T-helper 1 cell (primary cell): ENCODE data around the gene DCAF11.

ENCODE experiments used
- DNase-seq, 5 donors: peaks; one replicate each; pipeline ENCODE4 v3.0.0-alpha.2; 2012 to 2020
- total RNA-seq, 4 donors: gene quantifications; one replicate each; lab custom pipeline; 2026; lab: John Stamatoyannopoulos, UW

Gene DCAF11
- total RNA-seq, result 69.6 to 105 (median 99.3) reads per million in 4 donors

DNA sequence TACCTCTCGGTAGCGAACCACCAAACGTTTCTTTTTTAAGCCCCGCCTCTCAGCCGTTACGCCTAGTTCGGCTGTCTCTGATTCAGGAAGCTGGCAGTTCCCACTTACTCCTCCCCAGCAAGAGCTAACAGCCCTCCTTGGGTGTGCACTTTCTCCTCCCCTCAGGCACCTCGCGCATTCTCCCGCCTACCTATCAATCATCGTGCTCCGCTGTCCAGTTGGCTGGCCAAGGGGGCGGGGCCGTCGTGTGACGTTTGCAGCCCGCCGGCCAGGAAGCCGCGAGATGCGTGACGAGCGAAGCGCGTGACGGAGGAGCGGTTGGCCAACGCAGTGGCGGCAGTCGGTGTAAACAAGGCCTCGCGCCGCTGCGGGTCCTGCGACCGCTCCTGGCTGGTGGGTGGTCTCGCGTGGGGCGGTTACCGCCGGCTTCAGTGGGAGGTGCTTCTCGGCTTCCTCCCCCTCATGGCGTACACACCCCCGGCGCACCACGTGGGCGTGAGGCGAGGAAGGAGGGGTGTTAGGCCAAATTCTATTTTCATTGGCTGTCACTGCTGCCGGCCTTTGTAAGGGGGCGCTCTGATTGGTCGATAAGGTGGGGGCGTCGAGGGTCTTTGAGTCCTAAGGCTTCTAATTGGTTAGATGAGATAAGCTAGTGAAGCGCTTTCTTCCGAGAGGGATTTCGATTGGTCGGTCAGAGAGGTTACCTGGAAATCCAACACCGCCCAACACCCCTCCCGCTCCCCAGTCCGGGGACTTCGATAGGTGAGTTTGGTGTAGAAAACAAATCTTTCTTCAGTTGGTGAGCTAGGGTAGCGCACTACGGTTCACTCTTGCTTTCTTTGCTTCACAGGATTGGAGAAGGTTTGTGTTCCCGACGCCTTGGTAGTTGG is at the start of gene DCAF11, which contains the start of gene NRL:
Gene DCAF11, plus strand, starts transcription at position 246 of the 890 bp plus-strand sequence. CDS start 818 bp downstream, outside the sequence.
Gene NRL, minus strand, starts transcription at position 418 of the 890 bp plus-strand sequence. CDS start 32,101 bp downstream, outside the sequence.
- DNase-seq, result peak; percentile 98 to 100 (median 98)

DNA sequence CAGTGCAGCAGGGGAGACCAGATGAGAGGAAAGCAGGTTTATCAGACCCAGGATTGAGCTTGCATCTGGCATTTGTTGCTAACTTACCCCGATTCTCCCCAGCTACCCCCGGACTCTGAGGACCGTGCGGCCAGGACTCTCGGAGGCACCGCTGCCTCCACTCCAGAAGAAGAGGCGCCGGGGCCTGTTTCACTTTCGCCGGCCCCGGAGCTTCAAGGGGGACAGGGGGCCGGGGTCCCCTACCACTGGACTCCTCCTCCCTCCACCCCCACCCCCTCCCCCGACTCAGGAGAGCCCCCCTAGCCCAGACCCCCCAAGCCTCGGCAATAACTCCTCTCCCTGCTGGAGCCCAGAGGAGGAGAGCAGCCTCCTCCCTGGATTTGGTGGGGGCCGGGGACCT is 49.7 kb upstream of the DCAF11 start:
- DNase-seq, result peak in 1 of 5 donors; percentile 5

DNA sequence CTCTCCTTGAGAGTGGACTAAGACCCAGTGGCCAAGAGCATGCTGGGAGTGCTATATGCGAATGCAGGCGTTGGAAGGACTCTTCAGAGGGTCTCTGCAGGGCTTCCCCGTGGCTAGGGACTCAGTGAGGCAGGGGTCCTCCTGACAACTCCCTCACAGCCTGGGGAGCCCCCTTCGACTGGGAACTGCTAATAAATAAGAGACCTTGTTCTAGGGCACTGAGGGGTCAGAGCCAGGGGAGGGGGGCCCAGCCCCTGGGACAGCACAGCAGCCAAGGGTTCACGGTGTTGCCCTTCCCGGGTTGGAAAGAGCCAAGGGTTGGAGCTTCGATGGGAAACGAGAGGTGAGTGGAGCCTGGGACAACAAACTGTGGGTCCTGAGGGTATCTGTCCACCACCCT is 49.2 kb upstream of the DCAF11 start:
- DNase-seq, result no peak

DNA sequence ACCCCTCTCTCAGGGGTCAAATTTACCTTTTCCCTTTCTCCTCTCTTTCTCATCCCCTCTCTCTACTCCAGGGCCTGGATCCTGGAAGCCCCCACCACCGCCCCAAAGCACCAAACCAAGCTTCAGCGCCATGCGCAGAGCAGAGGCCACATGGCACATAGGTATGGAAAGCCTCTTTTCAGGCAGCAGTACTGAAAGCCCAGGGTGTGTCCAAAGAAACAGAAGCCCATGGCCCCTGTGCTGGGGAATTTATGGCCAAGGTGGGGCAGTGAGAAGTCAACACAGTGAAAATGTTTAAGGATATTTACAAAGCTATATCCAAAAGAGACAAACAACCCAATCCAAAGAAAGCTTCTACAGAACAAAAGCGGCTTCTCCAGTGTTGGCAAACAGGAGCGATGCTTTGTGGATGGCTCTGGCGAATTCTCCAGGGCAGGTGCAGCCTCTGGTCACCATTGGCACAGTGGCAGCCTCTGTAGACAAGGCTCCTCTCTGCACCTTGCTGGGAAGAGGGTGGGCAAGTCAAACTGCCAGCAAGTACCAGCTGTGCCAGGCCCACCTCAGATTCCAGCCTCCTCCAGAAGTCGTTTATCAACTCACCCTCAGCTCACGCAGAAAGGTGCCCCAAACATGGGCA is 48.0 kb upstream of the DCAF11 start:
- no peak for DNase-seq

DNA sequence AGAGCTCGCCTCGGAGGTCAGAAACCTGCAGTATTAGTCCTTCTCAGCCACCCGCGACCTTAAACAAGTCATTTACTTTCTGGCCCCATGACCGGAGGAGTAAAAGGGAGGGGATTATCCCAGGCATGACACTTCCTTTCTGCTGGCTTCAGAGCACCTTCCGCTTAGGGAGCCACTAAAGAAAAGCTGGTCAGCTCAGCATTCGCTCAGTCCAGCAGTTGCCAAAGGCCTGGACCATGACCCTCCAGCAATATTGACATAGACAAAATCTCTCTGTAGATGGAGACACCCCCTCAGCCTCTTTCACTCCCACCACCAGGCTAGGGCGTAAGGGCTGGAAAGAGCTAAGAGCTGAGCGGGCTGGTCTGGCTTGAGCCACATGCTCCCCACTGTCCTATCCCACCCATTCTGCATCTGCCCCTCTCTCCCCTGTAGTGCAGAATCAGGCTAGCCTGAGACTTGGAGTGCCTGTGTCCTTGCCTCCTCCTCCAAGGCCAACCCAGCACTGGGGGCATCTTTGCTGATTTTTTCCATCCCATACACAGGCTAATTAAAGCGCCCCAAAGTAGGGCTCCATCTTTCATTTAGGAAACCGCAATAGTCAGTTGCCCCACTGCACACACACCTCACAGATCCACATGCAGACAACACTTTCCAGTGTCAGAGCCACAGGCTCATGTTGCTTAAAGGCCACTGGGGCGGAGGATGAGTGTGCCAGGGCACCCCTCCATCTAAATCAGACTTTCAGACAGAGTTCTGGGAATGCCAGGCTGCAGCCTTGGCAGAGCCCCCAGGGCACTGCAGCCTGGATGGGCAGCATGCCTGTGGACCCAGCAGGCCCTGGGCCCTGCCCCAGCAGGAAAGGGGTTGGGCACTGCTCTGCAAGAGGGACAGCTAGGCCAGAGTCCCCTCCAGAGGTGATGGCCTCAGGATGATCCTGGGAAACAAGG is 47.2 kb upstream of the DCAF11 start:
- DNase-seq, result no peak

DNA sequence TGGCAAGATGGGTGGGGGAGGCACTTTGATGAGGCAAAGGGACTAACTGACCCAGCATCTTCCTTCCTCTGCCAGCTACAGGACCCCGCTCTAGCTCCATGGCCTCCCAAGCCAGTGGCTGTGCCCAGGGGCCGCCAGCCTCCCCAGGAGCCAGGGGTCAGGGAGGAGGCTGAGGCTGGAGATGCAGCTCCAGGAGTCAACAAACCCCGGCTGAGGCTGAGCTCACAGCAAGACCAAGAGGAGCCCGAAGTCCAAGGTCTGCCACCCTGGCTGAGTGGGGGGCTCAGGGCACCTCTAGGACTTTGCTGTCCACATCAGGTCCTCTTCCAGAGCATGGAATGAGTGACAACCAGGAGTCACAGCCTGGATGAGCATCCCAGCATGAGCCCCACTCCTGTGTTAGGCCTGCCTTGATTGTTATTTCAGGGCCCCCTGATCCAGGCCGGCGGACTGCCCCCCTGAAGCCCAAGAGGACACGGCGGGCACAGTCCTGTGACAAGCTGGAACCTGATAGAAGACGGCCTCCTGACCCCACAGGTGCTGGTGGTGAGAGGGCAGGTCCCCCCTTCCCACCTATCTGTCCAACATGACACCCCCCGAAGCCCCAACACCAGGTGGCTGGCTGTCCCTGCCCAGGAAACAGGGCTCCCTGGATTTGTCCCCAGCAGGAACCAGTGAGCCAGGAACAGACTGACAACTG is 45.7 kb upstream of the DCAF11 start:
- no peak for DNase-seq

DNA sequence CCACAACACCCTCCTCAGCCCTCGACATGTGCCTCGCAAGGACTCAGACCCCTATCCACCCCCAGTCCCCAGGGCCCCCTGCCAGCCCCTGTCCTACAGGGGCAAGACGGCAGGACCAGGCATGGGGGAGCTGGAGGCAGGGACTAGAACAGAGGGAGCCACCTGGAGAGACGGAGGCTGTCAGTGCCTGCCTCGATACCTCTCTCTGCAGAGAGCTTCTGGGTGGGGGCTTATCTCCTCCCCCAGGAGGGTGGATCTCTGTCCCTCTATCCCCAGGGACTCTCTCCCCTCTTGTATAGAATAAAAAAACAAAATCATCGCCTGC is 45.2 kb upstream of the DCAF11 start:
- no peak for DNase-seq

DNA sequence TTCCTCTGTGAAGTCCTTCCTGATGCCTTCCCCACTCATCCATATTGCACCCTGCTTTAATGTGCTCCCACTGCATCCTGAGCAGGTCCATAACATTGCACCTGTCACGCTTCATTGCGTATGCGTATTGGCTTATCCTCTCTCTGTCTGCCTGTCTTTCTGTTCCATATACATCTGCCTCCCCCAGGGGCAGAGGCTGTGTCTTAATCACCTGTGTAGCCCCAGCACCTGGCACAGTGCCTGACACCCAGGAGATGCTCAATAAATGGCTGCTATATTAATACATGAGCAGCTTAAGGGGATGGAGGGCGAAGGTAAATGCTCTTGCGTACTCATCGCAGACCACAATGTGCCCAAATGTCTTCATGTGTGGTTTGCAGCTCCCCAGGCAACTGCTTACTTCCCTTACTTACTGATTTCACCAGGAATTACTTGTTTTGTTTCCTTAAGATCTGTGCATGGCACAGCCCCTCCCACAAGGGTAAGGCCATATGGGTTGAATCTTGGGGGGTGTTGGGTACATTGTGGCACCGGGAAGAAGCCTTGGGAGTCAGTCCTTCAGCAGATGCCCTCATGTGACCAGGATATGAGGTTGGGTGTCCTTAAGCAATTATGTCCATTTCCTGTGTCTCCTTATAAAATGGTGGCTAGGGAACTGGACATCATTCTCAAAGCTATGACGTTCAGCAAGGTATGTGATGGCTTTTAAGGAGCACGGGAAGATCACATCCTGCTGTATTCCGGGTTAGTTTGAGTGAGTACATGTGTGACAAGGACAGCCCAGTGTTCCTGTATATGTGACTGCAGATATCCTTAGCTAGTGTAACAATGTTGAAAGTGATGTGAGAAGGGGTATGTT is 44.1 kb upstream of the DCAF11 start:
- DNase-seq, result no peak

DNA sequence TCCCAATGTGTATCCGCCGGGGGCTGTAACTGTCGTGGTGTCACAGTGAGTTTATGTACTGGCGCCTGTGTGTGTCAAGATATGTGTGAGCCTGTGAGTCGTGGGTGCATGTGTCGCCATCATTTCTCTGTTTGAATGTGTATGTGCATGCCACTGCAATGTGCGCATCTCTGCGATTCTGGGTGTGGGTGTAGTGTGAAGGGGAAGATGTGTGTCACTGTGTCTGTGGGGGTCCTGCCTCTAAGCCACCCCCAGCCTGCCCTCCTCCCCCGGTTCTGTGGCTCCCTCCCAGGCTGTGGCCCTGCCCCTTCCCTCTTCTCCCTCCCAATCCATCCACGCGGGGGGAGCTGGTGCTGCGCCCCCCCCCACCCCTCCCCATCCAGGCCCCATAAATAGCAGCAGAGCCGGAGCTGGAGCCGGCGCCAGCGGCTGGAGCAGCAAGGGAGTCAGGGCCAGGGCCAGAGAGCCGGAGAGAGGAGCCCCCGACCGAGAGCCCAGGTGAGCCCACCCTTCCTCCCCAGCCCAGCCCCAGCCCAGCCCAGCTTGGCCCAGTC is 43.4 kb upstream of the DCAF11 start, which contains the start of gene CPNE6:
Gene CPNE6, plus strand, starts transcription at position 419 of the 554 bp plus-strand sequence. CDS start 1,375 bp downstream, outside the sequence.
- no peak for DNase-seq

DNA sequence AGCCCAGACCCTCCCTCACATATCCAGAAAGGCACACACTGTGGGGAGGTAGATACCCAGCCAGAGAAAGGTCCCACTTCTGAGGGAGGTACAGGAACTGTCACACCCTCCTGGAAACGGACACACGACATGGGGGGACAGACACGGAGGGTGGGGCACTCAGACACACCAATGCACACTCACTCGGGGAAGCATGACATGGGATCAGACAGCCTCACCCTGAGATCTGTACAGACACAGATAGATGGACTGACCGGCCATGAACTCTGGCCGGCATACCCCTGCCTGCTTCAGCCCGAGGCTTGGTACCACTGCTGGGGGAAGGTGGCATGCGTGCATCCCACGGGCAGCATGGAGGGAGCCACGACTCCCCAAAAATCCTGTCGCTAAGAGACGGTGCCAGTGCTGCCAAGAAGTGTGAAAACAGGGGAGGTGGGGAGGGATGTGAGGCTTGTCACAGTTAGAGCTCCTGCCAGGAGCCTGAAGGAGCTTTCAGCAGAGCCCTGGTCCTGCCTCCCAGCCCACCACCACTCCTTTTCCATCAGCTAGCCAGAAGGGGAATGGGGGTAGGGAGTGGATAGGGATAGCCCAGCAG is 42.6 kb upstream of the DCAF11 start:
- DNase-seq, result no peak

DNA sequence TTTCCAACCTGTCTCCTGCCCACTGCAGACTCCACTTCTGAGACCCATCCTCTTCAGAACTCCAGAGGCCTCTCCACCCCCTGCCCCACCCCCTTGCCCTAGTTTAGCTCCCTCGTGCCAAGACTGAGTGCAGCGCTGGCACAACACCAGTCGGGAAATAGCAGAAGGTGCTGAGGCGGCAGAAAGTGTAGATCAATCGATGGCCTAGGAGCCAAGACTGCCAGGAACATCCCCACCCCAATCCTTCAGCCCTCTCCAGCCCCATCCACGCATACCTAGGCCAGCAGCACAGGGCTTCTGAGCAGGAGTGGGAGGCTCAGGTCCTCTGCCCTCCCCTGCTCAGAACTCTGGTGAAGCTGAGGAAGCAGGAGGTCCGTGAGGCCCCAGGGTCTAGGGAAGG is 42.1 kb upstream of the DCAF11 start:
- no peak for DNase-seq

DNA sequence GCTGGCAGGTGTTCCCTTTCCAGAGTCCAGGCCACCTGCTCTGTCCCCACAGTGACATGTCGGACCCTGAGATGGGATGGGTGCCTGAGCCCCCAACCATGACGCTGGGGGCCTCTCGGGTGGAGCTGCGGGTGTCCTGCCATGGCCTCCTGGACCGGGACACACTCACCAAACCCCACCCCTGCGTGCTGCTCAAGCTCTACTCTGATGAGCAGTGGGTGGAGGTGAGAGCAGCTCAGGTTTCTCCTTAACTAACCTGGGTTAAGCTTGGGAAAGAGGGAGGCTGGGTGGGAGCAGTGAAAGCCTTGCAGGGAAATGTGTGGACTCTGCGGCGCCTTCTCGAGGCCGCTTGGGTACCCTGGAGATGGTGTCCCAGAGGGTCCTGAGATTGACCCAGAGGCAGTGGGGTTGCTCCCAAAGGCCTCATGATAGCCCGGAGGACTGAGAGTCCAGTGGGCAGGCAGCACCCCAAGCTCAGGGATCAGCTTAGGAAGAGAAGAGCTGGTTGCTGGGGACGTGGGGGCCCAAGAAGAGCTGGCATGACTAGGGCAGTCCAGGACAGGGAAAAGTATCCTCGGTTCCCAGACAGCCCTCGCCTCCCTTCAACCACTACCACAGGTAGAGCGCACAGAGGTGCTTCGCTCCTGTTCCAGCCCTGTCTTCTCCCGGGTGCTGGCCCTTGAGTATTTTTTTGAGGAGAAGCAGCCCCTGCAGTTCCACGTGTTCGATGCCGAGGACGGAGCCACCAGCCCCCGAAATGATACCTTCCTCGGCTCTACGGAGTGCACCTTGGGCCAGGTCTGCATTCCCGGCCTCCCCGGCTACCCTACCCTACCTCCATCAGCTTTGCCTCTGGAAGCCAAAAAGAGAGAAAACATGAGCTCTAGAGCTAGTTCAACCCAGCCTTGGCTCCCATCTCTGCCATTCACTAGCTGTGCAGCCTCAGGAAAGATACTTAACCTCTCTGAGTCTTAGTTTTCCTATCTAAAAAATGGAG is 41.4 kb upstream of the DCAF11 start:
- no peak for DNase-seq

DNA sequence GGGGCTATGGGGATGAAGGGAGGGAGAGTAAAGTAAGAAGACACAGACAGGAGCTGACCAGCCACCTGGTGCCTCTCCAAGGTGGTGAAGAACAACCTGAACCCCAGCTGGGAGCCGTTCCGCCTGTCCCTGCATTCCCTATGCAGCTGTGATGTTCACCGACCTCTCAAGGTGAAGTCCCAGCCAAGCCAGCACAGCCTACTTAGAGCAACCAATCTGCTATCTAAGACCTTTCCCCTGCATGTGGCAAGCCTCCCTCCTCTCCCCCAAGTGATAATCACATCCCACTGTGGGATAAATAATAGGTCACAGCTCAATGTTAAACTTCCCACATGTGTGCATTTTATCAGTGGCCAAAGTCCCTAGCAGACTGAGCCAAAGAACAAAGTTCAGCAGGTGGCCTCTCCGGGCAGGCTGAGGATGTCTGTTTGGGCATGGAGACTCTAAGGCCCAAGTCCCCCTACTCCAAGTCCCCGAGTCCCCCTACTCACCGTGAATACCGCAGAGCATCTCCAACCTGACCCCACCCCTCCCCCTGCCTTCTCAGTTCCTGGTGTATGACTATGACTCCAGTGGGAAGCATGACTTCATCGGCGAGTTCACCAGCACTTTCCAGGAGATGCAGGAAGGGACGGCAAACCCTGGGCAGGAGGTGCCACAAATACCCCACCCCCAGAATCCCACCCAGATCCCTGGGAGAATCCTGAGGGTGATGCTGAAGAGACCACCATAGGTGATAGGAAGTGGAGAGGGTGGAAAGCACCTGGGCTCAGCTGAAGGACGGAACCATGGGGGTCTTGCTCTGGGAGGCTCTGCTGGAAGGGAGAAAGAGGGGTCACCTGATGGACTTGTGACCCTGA is 39.7 kb upstream of the DCAF11 start:
- DNase-seq, result no peak

DNA sequence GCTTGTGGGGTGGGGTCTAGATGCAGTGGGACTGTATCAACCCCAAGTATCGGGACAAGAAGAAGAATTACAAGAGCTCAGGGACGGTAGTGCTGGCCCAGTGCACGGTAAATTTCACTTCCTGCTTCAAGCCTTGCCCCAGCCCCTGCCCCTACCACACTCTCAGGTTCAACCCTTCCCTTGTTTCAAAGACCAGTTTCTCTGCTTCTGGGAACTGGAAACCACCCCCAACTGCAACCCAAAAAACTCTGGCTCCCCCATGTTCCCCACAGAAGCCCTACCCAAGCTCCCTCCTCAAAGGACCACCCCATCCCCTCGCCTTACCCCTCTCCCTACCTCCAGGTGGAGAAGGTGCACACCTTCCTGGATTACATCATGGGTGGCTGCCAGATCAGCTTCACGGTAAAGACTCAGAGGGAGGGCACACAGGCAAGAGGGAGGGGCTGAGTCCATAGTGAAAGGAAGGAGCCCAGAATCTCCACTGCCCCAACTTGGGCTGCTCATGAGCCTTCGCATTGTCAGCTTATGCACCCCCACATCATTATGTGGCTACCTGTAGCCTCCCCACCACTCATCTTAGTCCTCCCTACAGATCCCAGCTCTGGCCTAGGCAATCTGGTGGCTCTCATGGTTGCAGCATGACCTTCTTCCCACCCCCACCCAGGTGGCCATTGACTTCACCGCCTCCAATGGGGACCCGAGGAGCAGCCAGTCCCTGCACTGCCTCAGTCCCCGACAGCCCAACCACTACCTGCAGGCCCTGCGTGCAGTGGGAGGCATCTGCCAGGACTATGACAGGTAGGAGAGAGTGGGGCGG is 38.9 kb upstream of the DCAF11 start:
- DNase-seq, result no peak

DNA sequence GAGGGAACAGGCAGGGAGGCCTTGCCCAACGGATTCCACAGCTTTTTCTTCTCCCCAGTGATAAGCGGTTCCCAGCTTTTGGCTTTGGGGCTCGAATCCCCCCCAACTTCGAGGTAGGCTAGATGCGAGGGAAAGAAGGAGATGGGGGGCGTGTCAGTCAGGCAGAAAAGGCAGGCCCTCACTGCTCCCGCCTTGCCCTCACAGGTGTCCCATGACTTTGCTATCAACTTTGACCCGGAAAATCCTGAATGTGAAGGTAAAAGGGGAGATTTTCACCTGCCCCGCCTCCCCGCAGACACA is 38.3 kb upstream of the DCAF11 start:
- no peak for DNase-seq

DNA sequence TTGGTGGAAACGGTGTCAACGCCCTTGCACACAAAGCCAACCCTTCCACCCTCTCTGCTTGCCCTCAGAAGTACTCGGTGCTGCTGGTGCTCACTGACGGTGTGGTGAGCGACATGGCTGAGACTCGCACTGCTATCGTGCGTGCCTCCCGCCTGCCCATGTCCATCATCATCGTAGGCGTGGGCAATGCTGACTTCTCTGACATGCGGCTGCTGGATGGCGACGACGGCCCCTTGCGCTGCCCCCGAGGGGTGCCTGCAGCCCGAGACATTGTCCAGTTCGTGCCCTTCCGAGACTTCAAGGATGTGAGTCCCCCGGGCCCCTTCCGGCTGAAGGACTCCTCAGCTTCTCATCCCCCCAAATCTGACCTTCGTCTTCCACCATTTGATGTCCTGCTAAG is 37.5 kb upstream of the DCAF11 start:
- no peak for DNase-seq

DNA sequence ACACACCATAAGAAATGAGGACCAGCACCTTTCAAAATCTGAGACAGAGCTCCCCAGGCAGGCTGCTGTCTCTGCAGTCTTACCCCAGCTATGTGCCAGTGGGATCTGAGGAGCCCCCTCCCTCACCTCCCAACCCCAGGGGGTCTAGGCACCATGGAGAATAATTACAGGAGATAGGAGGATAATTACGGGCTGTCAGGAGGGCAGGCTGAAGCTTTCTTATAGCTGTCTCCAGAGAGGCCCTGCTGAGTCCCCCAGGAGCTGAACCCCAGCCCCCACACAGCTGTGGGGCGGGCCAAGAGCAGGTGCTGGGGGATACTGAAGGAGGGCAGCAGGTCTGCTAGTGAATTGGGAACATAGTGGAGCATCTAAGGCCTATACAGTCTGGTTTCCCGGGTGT is 36.4 kb upstream of the DCAF11 start:
- DNase-seq, result no peak
